Neutrophil (primary cell): ENCODE measurements around the gene DENND1C.
A peak's percentile ranks its signal among the peaks of the same experiment; 100 is the strongest.

ENCODE experiments used
- H3K27ac ChIP-seq: fragments of 200-600 bp; sonication (generic); 2 replicates; pipeline ENCODE4 v1.5.1; 2016; ENCODE audit warnings: mild to moderate bottlenecking, moderate library complexity
- H3K27me3 ChIP-seq: fragments of 200-600 bp; sonication (generic); 2 replicates; pipeline ENCODE4 v1.6.0; 2016; ENCODE audit warnings: mild to moderate bottlenecking
- H3K36me3 ChIP-seq: fragments of 200-600 bp; sonication (generic); 2 replicates; pipeline ENCODE4 v1.5.1; 2017
- H3K4me1 ChIP-seq, 2 experiments: fragments of 200-600 bp in 1 of 2; sonication (generic) in 1 of 2; 1 replicate in 1 of 2; 2 replicates in 1 of 2; pipeline versions ENCODE4 v1.5.1 to v1.6.1; 2013 to 2016; ENCODE audit warnings: low read depth in 1 of 2, low read length in 1 of 2, mild to moderate bottlenecking in 1 of 2, moderate library complexity in 1 of 2; ENCODE audit not compliant: control insufficient read depth in 1 of 2, insufficient read depth in 1 of 2
- H3K4me3 ChIP-seq, 2 experiments: fragments of 200-600 bp in 1 of 2; sonication (generic) in 1 of 2; 1 replicate in 1 of 2; 2 replicates in 1 of 2; pipeline ENCODE4 v1.5.1; 2013 to 2016; ENCODE audit warnings: low read depth in 1 of 2, low read length in 1 of 2, mild to moderate bottlenecking in 1 of 2, moderate library complexity in 1 of 2
- H3K9me3 ChIP-seq: fragments of 200-600 bp; sonication (generic); 2 replicates; pipeline ENCODE4 v1.5.1; 2016
- CTCF ChIP-seq: fragments of 200-600 bp; sonication (generic); IDR thresholded peaks from 2 replicates; pipeline ENCODE4 v1.5.1; 2016; ENCODE audit warnings: antibody characterized with exemption

The DENND1C gene

GRCh38 chr19:6519289-6519688, 37.7 kb upstream of the DENND1C start:
- H3K4me3 ChIP-seq = no peak overlapping the region
- H3K27me3 ChIP-seq = peaks cover 16% of the 10 kb centered on the region
- H3K27ac ChIP-seq = no peak overlapping the region
- H3K4me1 ChIP-seq = peaks cover 21% of the 10 kb centered on the region in 2 experiments
- no peaks in the 10 kb centered on the region for H3K36me3 ChIP-seq
- TF ChIP-seq CTCF = no peak
- H3K9me3 ChIP-seq = no peaks in the 10 kb centered on the region

- Histone ChIP-seq H3K27me3 (peaks cover 16% of the 10 kb centered on the region), H3K27ac (no peak overlapping the region), H3K9me3 (no peaks in the 10 kb centered on the region), H3K4me3 (no peak overlapping the region), H3K4me1 (peaks cover 21% of the 10 kb centered on the region in 2 experiments), H3K36me3 (no peaks in the 10 kb centered on the region)
- TF ChIP-seq CTCF = no peak
Observed at GRCh38 chr19:6518145-6518911, 36.7 kb upstream of the DENND1C start.

- no peaks in the 10 kb centered on the region for H3K9me3 ChIP-seq
- no peaks in the 10 kb centered on the region for H3K36me3 ChIP-seq
- peaks cover 21% of the 10 kb centered on the region in 2 experiments for H3K4me1 ChIP-seq
- TF ChIP-seq CTCF = peak; percentile 87
- H3K27ac ChIP-seq = peak overlapping the region; percentile 47
- H3K27me3 ChIP-seq = peaks cover 16% of the 10 kb centered on the region
- peak overlapping the region; percentile 70 to 80 for H3K4me3 ChIP-seq
Observed at GRCh38 chr19:6516659-6517291, 35.2 kb upstream of the DENND1C start.

GRCh38 chr19:6516018-6516658, 34.6 kb upstream of the DENND1C start:
- Histone ChIP-seq H3K9me3 (no peaks in the 10 kb centered on the region), H3K4me3 (peak overlapping the region; percentile 70 to 80), H3K27ac (peak overlapping the region; percentile 47), H3K27me3 (peaks cover 16% of the 10 kb centered on the region), H3K36me3 (no peaks in the 10 kb centered on the region), H3K4me1 (peaks cover 21% of the 10 kb centered on the region in 2 experiments)
- no peak for TF ChIP-seq CTCF

GRCh38 chr19:6514926-6515544, 33.4 kb upstream of the DENND1C start:
- Histone ChIP-seq H3K27me3 (peaks cover 11% of the 10 kb centered on the region), H3K27ac (no peak overlapping the region), H3K9me3 (no peaks in the 10 kb centered on the region), H3K4me3 (no peak overlapping the region), H3K4me1 (peaks cover 21% of the 10 kb centered on the region in 2 experiments), H3K36me3 (no peaks in the 10 kb centered on the region)
- no peak for TF ChIP-seq CTCF
